K562 (cell line): ENCODE data around the gene PPP1R10. TPM values are rescaled to one million over a fixed set of nuclear protein-coding genes. Genes with fewer than 3 reads are reported as not detected.

ENCODE experiments used
- BCOR ChIP-seq: fragments of 450-650 bp; IDR thresholded peaks from 2 replicates; pipeline ENCODE4 v1.6.1; 2016
- BMI1 ChIP-seq: fragments of 150-350 bp; IDR thresholded peaks from 2 replicates; pipeline ENCODE4 v1.6.1; 2014; ENCODE audit warnings: low read length
- BRCA1 ChIP-seq, 2 experiments: fragments of 450-650 bp in 1 of 2; sonication (generic) in 1 of 2; formaldehyde crosslinking in 1 of 2; IDR thresholded peaks; 2 replicates each; pipeline versions ENCODE4 v1.5.0 to v1.6.1; 2017 to 2020; ENCODE audit warnings: mild to moderate bottlenecking in 1 of 2, missing genetic modification reagents in 1 of 2
- HNRNPK ChIP-seq: fragments of 200-400 bp; formaldehyde crosslinking; IDR thresholded peaks from one replicate; pipeline ENCODE4 v1.6.1; 2018; ENCODE audit warnings: mild to moderate bottlenecking, low read depth, low read length; ENCODE audit not compliant: poor library complexity, severe bottlenecking
- HNRNPLL ChIP-seq: fragments of 200-400 bp; formaldehyde crosslinking; IDR thresholded peaks from 2 replicates; pipeline ENCODE4 v1.6.1; 2017; ENCODE audit warnings: low read length, low read depth, mild to moderate bottlenecking; ENCODE audit not compliant: poor library complexity, severe bottlenecking
- HNRNPUL1 ChIP-seq: fragments of 200-400 bp; formaldehyde crosslinking; IDR thresholded peaks from 2 replicates; pipeline ENCODE4 v1.6.1; 2017; ENCODE audit warnings: low read length
- MED1 ChIP-seq: sonication (generic); formaldehyde crosslinking; IDR thresholded peaks from 2 replicates; pipeline ENCODE4 v1.8.1; 2023; ENCODE audit warnings: missing genetic modification reagents, borderline replicate concordance
- NCOA1 ChIP-seq: fragments of 450-650 bp; IDR thresholded peaks from 2 replicates; pipeline ENCODE4 v1.6.1; 2016; ENCODE audit warnings: low read depth
- PHB ChIP-seq: fragments of 250-450 bp; sonication (Bioruptor Pico); IDR thresholded peaks from 2 replicates; pipeline ENCODE4 v1.5.0; 2021
- POLR2AphosphoS2 ChIP-seq: IDR thresholded peaks from 2 replicates; pipeline ENCODE4 v1.6.1; 2012; ENCODE audit warnings: low read length, improper control_type of control experiment
- polyA plus RNA-seq, 8 experiments: library from polyadenylated mRNA; depleted of rRNA in 4 of 8; stranded (reverse) in 5 of 8; unstranded in 3 of 8; fragments of >200 nt; fragmentation: Nextera tagmentation in 2 of 8; fragmentation: Illumina TruSeq in 1 of 8; extraction: Ambion mirVana in 2 of 8; extraction: Trizol in 1 of 8; gene quantifications; 2 replicates each; pipeline versions ENCODE4 v1.2.1 to v1.2.3, GENCODE V29; 2011 to 2014; ENCODE audit warnings: inconsistent platforms in 1 of 8, missing spikeins in 1 of 8
- total RNA-seq, 7 experiments: library from RNA; depleted of rRNA in 6 of 7; stranded (reverse); fragments of >200 nt in 6 of 7; fragmentation: Illumina TruSeq in 2 of 7; extraction: Trizol in 2 of 7; gene quantifications; 2 replicates each; pipeline versions ENCODE4 v1.2.1 to v1.2.3, GENCODE V29; 2011 to 2021; ENCODE audit warnings: low replicate concordance in 1 of 7
- TF ChIP-seq, protein P1 (sequence below), 2 experiments: fragments of 200-800 bp in 1 of 2; sonication (Bioruptor generic) in 1 of 2; sonication (generic) in 1 of 2; formaldehyde crosslinking in 1 of 2; IDR thresholded peaks in 1 of 2; conservative IDR thresholded peaks in 1 of 2; 2 replicates each; pipeline versions ENCODE4 v1.5.0 to v1.6.1; 2016 to 2020; ENCODE audit warnings: missing compliant biosample characterization in 1 of 2, missing genetic modification characterization in 1 of 2, missing genetic modification reagents in 1 of 2
- TF ChIP-seq, protein P2 (sequence below), 2 experiments: fragments of 450-650 bp in 1 of 2; sonication (generic) in 1 of 2; formaldehyde crosslinking in 1 of 2; IDR thresholded peaks; 2 replicates each; pipeline versions ENCODE4 v1.7.1 to v1.9.0; 2016 to 2022; ENCODE audit warnings: inconsistent platforms in 1 of 2, mild to moderate bottlenecking in 1 of 2, missing genetic modification reagents in 1 of 2
- TF ChIP-seq, protein P3 (sequence below): fragments of 450-650 bp; IDR thresholded peaks from 2 replicates; pipeline ENCODE4 v1.6.1; 2016; ENCODE audit warnings: mild to moderate bottlenecking

PPP1R10 gene
- total and polyA plus RNA-seq, 9 of the 15 experiments (the other 6 are each of a cell fraction or from before 2014, with no cell fraction given), result 14.1 to 65.5 (median 32.6) TPM

DNA sequence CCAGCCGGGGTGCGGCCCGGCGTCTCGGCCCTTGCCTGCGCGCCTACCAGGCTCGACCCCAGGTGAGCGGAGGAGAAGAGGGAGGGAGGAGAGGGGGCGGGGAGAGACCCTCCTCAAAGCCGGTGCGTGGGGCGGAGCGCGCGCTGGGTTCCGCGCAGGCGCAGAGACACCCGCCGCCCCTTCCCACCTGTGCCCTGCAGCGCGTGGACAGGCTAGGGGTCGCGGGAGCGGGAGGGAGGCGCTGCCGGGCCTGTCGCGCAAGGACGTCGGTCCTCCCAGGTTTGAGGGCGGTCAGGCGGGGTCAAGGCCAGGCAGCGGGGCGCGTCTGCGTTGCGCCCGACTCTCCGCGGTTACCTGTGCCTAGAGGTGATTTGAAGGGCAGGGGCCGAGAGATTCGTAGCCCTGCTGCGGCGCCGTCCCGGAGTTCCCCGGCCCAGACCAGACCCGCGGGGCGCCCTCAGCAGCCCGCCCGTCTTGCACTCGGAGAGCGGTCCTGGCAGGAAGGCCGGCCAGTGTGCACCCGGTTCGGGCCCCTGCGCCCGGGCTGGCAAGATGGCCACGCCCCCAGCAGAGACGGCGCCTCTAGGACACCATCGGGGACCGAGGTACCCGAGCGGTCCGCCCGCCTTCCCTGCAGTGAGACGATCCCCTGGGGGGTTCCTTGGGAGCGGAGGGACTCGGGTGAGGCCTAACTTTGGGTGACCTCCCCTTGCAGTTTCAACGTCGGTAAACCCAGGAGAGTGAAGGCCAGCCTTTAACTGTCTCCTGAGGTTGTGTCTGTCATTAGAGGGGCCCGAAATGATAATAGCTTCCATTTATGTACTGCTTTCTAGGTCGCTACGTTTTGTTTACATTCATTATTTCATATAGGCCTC, 30.4 kb upstream of the PPP1R10 start (continued):
- TF ChIP-seq POLR2AphosphoS2, result no peak
- TF ChIP-seq BCOR, result no peak
- TF ChIP-seq BMI1, result no peak
- TF ChIP-seq HNRNPK, result peak; percentile 77
- TF ChIP-seq, protein P1, sequence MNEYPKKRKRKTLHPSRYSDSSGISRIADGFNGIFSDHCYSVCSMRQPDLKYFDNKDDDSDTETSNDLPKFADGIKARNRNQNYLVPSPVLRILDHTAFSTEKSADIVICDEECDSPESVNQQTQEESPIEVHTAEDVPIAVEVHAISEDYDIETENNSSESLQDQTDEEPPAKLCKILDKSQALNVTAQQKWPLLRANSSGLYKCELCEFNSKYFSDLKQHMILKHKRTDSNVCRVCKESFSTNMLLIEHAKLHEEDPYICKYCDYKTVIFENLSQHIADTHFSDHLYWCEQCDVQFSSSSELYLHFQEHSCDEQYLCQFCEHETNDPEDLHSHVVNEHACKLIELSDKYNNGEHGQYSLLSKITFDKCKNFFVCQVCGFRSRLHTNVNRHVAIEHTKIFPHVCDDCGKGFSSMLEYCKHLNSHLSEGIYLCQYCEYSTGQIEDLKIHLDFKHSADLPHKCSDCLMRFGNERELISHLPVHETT (CRISPR knock-in tag; conservative IDR thresholded peaks at IDR 0.05 in 1 of 2, IDR thresholded peaks at IDR 0.05 in 1 of 2), result no peak
- no peak for TF ChIP-seq NCOA1
- no peak for TF ChIP-seq HNRNPUL1
- TF ChIP-seq PHB (CRISPR knock-in tag), result no peak
- TF ChIP-seq, protein P2, sequence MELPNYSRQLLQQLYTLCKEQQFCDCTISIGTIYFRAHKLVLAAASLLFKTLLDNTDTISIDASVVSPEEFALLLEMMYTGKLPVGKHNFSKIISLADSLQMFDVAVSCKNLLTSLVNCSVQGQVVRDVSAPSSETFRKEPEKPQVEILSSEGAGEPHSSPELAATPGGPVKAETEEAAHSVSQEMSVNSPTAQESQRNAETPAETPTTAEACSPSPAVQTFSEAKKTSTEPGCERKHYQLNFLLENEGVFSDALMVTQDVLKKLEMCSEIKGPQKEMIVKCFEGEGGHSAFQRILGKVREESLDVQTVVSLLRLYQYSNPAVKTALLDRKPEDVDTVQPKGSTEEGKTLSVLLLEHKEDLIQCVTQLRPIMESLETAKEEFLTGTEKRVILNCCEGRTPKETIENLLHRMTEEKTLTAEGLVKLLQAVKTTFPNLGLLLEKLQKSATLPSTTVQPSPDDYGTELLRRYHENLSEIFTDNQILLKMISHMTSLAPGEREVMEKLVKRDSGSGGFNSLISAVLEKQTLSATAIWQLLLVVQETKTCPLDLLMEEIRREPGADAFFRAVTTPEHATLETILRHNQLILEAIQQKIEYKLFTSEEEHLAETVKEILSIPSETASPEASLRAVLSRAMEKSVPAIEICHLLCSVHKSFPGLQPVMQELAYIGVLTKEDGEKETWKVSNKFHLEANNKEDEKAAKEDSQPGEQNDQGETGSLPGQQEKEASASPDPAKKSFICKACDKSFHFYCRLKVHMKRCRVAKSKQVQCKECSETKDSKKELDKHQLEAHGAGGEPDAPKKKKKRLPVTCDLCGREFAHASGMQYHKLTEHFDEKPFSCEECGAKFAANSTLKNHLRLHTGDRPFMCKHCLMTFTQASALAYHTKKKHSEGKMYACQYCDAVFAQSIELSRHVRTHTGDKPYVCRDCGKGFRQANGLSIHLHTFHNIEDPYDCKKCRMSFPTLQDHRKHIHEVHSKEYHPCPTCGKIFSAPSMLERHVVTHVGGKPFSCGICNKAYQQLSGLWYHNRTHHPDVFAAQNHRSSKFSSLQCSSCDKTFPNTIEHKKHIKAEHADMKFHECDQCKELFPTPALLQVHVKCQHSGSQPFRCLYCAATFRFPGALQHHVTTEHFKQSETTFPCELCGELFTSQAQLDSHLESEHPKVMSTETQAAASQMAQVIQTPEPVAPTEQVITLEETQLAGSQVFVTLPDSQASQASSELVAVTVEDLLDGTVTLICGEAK (IDR thresholded peaks at IDR 0.05), result no peak
- TF ChIP-seq, protein P2 (CRISPR knock-in tag; IDR thresholded peaks at IDR 0.05), result no peak
- no peak for TF ChIP-seq MED1
- TF ChIP-seq, protein P3, sequence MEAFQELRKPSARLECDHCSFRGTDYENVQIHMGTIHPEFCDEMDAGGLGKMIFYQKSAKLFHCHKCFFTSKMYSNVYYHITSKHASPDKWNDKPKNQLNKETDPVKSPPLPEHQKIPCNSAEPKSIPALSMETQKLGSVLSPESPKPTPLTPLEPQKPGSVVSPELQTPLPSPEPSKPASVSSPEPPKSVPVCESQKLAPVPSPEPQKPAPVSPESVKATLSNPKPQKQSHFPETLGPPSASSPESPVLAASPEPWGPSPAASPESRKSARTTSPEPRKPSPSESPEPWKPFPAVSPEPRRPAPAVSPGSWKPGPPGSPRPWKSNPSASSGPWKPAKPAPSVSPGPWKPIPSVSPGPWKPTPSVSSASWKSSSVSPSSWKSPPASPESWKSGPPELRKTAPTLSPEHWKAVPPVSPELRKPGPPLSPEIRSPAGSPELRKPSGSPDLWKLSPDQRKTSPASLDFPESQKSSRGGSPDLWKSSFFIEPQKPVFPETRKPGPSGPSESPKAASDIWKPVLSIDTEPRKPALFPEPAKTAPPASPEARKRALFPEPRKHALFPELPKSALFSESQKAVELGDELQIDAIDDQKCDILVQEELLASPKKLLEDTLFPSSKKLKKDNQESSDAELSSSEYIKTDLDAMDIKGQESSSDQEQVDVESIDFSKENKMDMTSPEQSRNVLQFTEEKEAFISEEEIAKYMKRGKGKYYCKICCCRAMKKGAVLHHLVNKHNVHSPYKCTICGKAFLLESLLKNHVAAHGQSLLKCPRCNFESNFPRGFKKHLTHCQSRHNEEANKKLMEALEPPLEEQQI, result no peak
- TF ChIP-seq HNRNPLL, result peak; percentile 7
- TF ChIP-seq BRCA1 (IDR thresholded peaks at IDR 0.05), result no peak
- no peak for TF ChIP-seq BRCA1 (CRISPR knock-in tag; IDR thresholded peaks at IDR 0.05)
